Mammary epithelial cell (primary cell): ENCODE results near the gene SERINC3.

Experiments
- CTCF ChIP-seq, 2 donors: IDR thresholded peaks in 1 of 2; conservative IDR thresholded peaks in 1 of 2; 2 replicates each; pipeline ENCODE4 v1.5.1; 2011 to 2012; ENCODE audit warnings: inconsistent platforms in 2 of 2, low read length in 2 of 2, mild to moderate bottlenecking in 2 of 2, control low read depth in 1 of 2, low read depth in 1 of 2; ENCODE audit not compliant: insufficient read depth in 1 of 2; ENCODE audit errors: extremely low read depth in 1 of 2
- EZH2 ChIP-seq: IDR thresholded peaks from 2 replicates; pipeline ENCODE4 v1.6.1; 2012; ENCODE audit warnings: low read length, inconsistent platforms, borderline replicate concordance

DNA sequence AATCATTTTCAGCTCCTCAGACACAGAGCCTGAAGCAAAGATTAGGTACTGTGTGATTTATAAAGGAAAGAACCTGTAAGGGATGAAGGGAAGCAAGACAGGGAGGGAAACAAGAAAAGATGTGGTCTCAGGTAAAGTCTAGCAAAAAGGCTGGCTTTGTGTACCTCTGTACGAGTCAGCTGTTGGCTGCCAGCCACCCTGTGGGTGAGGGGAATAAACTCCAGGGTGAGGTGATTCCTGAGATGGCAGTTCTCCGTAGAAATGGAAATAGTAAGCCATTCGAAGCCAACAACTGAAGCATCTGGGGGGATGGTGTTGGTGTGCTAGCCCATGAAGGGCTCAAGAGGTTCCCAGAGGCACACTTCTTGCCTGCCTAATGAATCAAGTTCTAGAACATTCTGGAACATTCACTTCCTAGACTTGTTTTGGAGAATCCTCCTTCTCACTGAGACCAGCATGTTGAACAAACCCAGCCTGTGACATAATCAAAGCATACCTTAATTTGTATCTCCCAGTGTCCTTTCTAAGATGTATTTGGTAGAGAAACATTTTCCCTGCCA lies 56.8 kb downstream of the SERINC3 start:
- TF ChIP-seq CTCF (conservative IDR thresholded peaks at IDR 0.05 in 1 of 2, IDR thresholded peaks at IDR 0.05 in 1 of 2; ENCODE audit: extremely low read depth in 1 of 2, insufficient read depth in 1 of 2, low read depth in 1 of 2, low read length in 2 of 2) (no peak), EZH2 (no peak)
